HG03521 (cell line): Measurements from ENCODE around the gene TM4SF18.

Experiments used
- ATAC-seq: cut with Tn5 transposase; IDR thresholded peaks from one replicate; pipeline ENCODE4 v1.9.1; 2021; ENCODE audit warnings: mild to moderate bottlenecking, moderate library complexity; ENCODE audit not compliant: unreplicated experiment

TM4SF18 gene

DNA sequence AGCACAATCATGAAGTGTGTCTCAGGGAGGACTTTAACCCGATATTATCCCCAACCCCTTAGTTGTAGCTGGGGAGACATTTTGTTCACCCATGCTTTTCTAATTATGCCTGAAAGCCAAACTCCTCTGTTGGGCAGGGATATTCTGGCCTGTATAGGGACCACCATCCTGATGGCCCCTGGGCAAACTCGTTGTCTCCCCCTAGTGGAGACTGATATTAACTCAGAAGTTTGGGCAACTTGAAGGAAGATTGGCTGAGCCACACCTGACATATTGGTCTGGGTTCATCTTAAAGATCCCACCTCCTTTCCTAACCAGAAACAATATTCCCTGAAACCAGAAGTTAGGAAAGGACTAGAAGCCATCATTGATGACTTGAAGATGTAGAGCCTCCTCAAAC is 42.3 kb downstream of the TM4SF18 start:
- no peak for ATAC-seq

DNA sequence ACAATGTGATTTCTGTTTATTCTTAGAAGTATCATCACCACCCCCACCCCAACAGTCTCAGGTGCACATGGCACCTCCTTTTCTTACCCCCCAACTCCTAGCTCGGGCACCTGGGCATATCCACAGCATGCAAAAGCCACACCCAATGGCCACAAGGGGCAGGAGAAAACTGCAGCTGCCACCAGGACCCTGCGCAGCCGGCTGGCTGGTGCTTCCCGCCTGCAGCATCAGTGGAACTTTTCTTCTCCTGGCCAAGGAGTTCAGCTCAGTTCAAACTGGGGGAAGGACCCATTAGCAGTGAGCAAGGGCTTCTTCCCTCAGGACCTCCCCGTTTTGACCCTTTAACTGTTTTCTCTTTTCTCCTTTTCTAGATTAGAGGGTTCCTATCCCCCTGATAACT is 44.8 kb downstream of the TM4SF18 start:
- ATAC-seq, result no peak

DNA sequence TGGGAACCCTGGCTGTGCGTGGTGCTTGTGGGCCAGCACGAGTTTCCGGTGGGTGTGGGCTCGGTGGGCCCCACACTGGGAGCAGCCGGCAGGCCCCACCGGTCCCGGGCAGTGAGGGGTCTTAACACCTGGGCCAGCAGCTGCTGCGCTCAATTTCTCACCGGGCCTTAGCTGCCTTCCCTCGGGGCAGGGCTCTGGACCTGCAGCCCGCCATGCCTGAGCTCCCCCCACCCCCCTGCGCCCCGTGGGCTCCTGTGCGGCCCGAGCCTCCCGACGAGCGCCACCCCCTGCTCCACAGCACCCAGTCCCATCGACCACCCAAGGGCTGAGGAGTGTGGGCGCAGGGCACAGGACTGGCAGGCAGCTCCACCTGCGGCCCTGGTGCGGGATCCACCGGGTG is 49.4 kb downstream of the TM4SF18 start:
- ATAC-seq, result no peak

DNA sequence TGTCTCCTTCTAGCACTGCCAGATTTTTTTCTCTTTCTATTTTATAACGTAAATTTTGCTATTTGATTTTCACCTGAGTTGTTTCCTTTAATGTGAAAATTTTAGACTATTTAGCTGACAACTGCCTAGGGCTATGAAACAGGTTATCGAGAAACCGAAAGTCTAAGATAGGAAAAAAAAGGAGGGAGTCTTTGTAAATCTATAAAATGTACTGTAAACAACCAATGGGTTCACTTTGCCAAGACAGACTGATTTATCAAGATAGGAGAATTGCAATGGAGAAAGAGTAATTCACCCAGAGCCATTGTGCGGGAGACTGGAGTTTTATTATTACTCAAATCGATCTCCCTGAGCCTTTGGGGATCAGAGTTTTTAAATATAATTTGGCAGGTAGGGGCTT is 50.0 kb downstream of the TM4SF18 start:
- ATAC-seq, result no peak

DNA sequence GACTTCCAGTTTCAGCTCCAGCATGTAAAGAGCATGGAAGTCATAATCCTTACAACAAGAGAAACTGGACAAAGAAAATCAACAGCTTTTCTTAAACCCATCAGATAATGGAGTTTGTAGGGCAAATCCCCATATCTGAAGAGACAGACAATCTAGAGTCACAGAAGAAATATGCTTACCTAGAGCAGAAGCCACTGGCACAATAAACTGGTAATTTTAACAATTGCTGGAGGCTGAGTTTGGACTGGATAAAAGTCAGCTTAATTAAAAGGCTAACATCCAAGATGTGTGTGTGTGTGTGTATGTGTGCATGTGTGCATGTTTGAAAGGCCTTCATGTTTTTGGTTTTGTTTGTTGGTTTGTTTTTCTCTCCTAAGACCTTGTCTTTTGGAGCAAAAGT is 50.6 kb downstream of the TM4SF18 start:
- no peak for ATAC-seq

DNA sequence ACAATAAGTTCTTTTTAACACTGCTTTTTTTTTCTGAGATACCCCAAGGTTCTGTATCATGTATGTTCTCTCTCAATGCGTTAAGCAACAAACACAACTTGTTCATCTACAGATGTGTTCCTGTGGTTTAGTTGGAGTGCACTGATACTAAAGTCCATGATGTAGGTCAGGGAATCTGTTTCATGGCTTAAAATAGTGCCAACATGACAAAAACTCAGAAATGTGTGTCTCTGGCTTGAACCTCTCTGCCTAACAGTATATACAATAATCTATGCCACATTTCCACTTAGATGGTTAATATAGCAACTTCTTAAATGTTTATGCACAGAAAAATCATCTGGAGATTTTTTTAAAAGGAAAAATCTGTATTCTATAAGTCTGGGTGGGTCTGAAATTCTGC is 51.1 kb downstream of the TM4SF18 start:
- no peak for ATAC-seq

DNA sequence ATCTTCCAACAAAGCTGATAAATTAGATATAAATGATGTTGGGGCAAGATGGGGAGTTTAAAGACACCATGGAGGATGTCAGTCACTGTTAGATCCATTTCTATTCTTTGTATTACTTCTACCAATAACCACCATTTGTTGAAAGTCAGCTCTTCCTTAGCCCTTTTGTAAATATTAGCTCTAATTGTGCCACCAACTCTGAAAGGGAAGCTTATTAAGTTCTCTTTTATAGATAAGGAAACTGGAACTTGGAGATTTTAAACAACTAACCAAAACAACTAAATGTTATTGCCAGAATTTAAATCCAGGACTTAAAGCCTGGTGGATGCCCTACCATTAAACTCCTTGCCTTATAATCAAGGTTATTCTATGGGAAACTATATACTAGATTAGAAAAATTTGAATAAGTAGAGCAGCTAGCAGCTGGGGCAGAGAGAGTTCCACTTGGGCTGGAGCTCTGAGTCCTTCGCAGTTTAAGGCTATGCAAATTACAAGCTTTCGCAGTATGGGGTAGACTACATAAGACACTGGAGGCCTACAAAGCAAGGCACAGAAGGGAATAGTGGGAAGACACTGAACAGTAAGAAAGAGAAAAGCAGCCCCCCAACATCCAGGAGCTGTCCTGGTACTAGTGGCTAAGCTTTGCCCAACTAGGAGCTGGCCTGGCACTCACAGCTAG is 52.6 kb downstream of the TM4SF18 start:
- no peak for ATAC-seq

DNA sequence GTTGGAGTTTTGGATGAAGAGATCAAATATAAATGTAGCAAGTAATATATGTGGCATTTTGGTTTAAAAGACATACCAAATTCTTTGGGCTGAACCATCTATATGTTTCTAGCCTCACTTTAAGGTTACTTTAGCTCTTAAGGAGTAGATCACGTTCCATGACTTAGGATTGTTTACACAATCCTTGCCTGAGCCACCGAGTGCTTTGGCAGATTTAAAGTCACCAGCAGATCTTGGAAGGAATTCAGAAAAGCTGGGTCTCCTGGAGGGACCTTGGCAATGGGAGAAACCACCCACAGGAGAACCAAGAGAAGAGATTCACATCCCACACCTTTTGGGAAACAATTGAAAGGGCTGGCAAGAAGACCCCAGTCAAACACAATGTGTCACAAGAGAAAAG is 54.5 kb downstream of the TM4SF18 start:
- no peak for ATAC-seq

DNA sequence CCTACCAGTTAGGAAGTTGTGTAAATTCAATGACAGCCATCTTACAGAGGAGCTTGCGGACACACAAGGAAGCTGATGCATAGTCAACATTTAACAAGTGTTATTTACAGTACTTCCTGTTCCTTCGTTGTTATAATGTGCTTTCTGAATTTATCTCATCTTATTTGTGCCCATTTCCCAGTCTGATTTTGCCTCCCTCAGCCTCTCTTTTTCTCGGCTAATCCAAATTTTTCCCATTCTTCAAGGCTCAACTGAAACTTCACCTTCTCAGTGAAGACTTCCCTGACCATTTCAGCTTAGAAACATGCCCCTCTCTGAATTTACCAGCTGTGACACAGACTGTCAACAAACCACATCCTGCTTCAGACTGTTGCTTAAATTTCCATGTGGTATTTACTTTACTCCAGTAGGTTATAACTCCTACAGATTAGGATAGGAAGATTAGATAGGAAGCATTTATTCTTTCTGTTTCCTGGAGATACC is 56.1 kb downstream of the TM4SF18 start:
- peak; percentile 39 for ATAC-seq

DNA sequence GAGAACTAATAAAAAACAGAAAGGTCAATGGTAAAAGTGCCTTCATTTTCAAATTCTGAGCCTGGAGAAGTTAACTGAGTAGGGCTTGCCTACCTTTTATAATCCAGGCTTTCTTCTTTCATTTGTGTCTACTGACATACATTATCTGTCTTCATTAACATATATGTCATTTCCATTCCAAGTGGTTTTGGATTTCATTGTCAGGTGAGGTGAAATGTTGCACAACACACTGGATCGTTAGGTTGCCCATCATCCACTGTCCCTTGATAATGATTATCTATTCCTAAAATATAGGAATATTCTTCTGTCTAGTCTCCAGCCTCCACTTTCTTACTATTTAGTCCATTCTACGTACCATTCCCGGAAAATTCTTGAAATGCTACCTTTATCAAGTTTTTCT is 56.8 kb downstream of the TM4SF18 start:
- ATAC-seq, result no peak

DNA sequence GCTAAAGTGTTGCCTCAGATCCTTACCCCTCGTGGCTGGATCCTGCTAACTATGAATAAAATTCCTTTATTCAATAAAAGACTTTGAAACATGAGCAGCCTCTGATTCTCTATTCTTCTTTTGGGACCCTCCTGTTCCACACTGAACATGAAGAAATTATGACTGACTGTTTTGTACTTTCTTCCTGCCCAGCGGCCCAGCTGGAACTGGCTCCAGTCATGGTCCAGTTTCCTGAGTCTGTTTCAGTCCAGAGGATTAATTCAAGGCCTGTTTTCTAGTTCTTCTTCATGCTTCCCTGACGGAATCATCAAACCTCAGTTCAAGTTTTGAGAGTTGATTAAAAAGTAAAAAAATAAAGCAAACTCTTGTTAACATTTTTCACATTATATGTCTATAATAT is 59.2 kb downstream of the TM4SF18 start:
- no peak for ATAC-seq

DNA sequence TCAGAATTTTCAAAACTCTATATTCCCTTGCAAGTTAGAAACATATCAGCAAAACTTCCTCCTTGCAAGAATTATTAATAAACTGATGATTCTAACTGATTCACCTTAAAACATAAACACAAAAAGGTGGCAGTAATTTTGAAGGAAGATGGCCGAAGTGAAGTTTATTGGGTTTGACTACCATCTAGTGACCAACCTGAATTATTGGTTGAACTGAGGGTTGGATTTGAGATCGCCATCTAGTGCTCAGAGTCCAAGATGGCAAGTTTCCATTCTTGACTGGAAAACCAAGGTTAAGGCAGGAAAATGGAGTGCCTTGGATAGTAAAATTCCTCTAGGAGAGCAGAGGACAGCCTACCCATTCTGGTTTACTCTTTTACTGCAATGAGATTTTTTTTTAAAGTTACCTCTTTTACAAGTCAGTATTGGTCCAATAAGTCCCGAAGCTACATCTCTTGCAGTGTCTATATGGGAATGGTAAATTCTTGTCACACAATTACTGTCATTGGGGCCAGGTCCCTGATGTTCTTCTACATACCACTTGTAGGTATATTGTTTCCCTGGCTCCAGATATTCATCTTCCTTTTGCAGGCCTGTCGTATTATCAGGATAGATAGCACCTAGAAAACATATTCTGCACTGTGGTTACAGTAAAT is 60.2 kb downstream of the TM4SF18 start:
- ATAC-seq, result peak; percentile 82

DNA sequence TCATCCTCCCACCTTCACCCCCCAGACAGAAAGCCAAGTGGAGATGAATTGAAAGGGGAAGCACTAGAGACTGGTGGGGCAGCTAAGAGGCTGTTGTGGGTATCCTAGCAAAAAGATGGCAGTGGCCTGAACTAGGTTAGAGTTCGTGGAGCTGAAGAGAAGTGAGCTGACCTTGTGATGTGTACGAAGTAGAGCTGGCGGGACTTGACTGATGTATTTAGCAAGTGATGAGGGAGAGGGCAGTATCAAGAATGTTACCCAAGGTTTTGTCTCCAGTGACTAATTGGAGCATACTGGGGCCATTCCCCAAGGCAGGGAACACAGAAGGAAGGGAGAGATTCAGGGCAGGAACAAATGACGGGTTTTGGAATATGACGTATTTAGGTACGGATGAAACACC is 61.8 kb downstream of the TM4SF18 start:
- no peak for ATAC-seq

DNA sequence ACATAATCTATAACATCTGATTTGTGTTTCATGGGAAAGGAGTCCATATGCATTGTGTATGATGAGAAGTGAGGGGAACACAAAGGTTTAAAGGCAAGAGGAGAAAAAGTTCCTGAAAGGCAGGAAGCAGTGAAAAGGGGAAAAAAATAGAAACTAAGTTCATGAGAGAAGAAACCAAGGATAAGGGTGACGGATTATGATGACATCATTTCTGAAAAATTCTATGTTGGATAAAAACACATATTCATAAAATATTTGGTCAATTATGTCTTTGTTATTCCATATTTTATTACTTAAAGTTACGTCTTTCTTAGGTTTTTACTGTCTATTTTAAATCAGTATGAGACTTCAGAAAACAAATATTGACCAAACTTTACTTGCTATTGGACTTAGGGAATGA is 63.3 kb downstream of the TM4SF18 start:
- ATAC-seq, result no peak

DNA sequence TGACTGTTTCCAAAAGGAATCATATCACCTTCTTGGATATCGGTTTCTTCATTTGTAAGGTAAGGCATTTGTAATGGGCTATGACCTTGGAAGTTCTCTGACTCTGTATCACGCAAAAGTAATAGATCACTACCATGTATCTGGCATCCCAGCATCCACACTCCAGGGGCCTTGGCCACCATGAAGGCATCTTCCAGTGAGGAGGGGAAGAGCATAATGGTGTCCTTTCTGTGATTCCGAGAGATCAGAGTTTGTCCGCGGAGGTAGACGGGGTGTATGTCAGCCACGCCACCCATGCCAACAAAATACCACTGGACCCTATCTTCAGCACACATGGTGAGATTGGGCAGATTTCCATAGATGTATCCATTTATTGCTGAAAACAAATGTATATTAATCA is 63.7 kb downstream of the TM4SF18 start:
- no peak for ATAC-seq
